Endothelial cell of umbilical vein (primary cell): Measurements from ENCODE around the gene RSPH10B. TPM values are rescaled to one million over a fixed set of nuclear protein-coding genes. Genes with fewer than 3 reads are reported as not detected.
A peak's percentile ranks its signal among the peaks of the same experiment; 100 is the strongest.
"Not testable (repeated sequence)": the region's sequence is repeated elsewhere in the genome, so short reads cannot be mapped to it uniquely, and the experiment has no call there.

Experiments
- BruUV-seq: library from RNA; stranded (reverse); fragments of 400-500 nt; replicated peaks from 2 replicates; lab custom pipeline; 2021; lab: Mats Ljungman, UMichigan
- CTCF ChIA-PET: fragments of 300-600, 350-600 bp; sonication (Branson Sonifier 250); formaldehyde crosslinking; loops from one replicate; lab custom pipeline; 2021; ENCODE audit warnings: antibody characterized with exemption, inconsistent platforms; lab: Charles Lee
- POLR2A ChIA-PET: fragments of 300-600, 350-600 bp; sonication (Branson Sonifier 250); formaldehyde crosslinking; loops from one replicate; lab custom pipeline; 2021; ENCODE audit warnings: antibody characterized with exemption, inconsistent platforms; lab: Charles Lee
- DNase-seq: peaks from one replicate; pipeline ENCODE4 v3.0.0-alpha.2; 2011; ENCODE audit warnings: low read depth, low spot score
- FAIRE-seq: peaks from 2 replicates; lab custom pipeline; 2011; peaks lifted over from hg19 to GRCh38; lab: Jason Lieb, UNC
- H2AFZ ChIP-seq: 2 replicates; pipeline ENCODE4 v1.6.0; 2012; ENCODE audit warnings: low read depth, low read length, control low read depth, inconsistent platforms
- H3K27ac ChIP-seq: 2 replicates; pipeline ENCODE4 v1.5.1; 2011; ENCODE audit warnings: low read depth, mild to moderate bottlenecking, control low read depth, low read length, moderate library complexity; ENCODE audit not compliant: insufficient read depth
- H3K27me3 ChIP-seq, 2 experiments: 2 replicates each; pipeline versions ENCODE4 v1.6.0 to v1.6.1; 2011; ENCODE audit warnings: low read length in 2 of 2, mixed read lengths in 1 of 2; ENCODE audit not compliant: control insufficient read depth in 2 of 2, insufficient read depth in 2 of 2
- H3K36me3 ChIP-seq, 2 experiments: 2 replicates in 1 of 2; 3 replicates in 1 of 2; pipeline ENCODE4 v1.5.1; 2011; ENCODE audit warnings: low read length in 2 of 2, mild to moderate bottlenecking in 1 of 2, moderate library complexity in 1 of 2; ENCODE audit not compliant: control insufficient read depth in 2 of 2, insufficient read depth in 2 of 2; ENCODE audit errors: extremely low read depth in 1 of 2
- H3K4me1 ChIP-seq: 3 replicates; pipeline ENCODE4 v1.5.1; 2011; ENCODE audit warnings: mild to moderate bottlenecking, low read length; ENCODE audit not compliant: control insufficient read depth, insufficient read depth; ENCODE audit errors: extremely low read depth
- H3K4me2 ChIP-seq: 2 replicates; pipeline ENCODE4 v1.6.1; 2011; ENCODE audit warnings: low read length, control low read depth, mixed read lengths; ENCODE audit not compliant: insufficient read depth
- H3K4me3 ChIP-seq, 3 experiments: fragments of 200-600 bp in 1 of 3; sonication (generic), shearing (Covaris generic) in 1 of 3; replicated peaks in 1 of 3; 2 replicates each; pipeline ENCODE4 v1.5.1; 2011 to 2016; ENCODE audit warnings: control low read depth in 3 of 3, low read length in 3 of 3, mild to moderate bottlenecking in 2 of 3, inconsistent platforms in 1 of 3, low read depth in 1 of 3, moderate library complexity in 1 of 3; ENCODE audit not compliant: insufficient read depth in 1 of 3
- H3K79me2 ChIP-seq: 2 replicates; pipeline ENCODE4 v1.6.0; 2012; ENCODE audit warnings: low read length, inconsistent platforms; ENCODE audit not compliant: control insufficient read depth, insufficient read depth
- H3K9ac ChIP-seq: replicated peaks from 2 replicates; pipeline ENCODE3; 2011; ENCODE audit warnings: low read length, control low read depth; ENCODE audit not compliant: insufficient read depth; ENCODE audit errors: extremely low read depth
- H3K9me1 ChIP-seq: replicated peaks from 3 replicates; pipeline ENCODE4 v1.6.0; 2011; ENCODE audit warnings: mild to moderate bottlenecking, low read length; ENCODE audit not compliant: control insufficient read depth, insufficient read depth; ENCODE audit errors: extremely low read depth
- H3K9me3 ChIP-seq: replicated peaks from 2 replicates; pipeline ENCODE4 v1.5.1; 2012; ENCODE audit warnings: low read length, inconsistent platforms; ENCODE audit not compliant: control insufficient read depth, insufficient read depth
- H4K20me1 ChIP-seq: replicated peaks from 2 replicates; pipeline ENCODE3; 2011; ENCODE audit warnings: mild to moderate bottlenecking, low read length; ENCODE audit not compliant: control insufficient read depth, insufficient read depth; ENCODE audit errors: extremely low read depth
- dilution Hi-C: fragments of 300-500 bp; cut with MboI; formaldehyde crosslinking; loops from one replicate; pipeline ENCODE4 v1.15.0; 2019; ENCODE audit warnings: low sequenced_read_pairs; ENCODE audit not compliant: extremely low pct_ligation_motif_present
- intact Hi-C: fragments of 100-400 bp; cut with micrococcal nuclease; formaldehyde crosslinking; loops from one replicate; pipeline ENCODE4 v1.10.0; 2022
- polyA plus RNA-seq, 4 experiments: library from polyadenylated mRNA; depleted of rRNA in 3 of 4; stranded (reverse) in 3 of 4; unstranded in 1 of 4; fragments of >200 nt; gene quantifications; 2 replicates each; pipeline versions ENCODE4 v1.2.1 to v1.2.3, GENCODE V29; 2011 to 2012; ENCODE audit warnings: missing spikeins in 1 of 4
- small RNA-seq: library from RNA; depleted of rRNA; stranded (forward); fragments of <200 nt; gene quantifications from one replicate; pipeline ENCODE3, GENCODE V24; 2012; ENCODE audit warnings: low replicate concordance, low read depth; ENCODE audit not compliant: insufficient read depth, insufficient read length
- total RNA-seq: library from RNA; stranded (reverse); gene quantifications from 2 replicates; pipeline ENCODE4 v1.2.3, GENCODE V29; 2021

The RSPH10B gene
- total and polyA plus RNA-seq, 2 donors (not counting 3 experiments of a cell fraction or from before 2014, with no cell fraction given): 0.15 to 0.29 TPM

- POLR2A ChIA-PET, dilution Hi-C loops, H4K20me1 ChIP-seq, H3K79me2 ChIP-seq, H3K4me1 ChIP-seq, H3K36me3 ChIP-seq, DNase-seq, intact Hi-C loops, H3K27me3 ChIP-seq, CTCF ChIA-PET, H3K4me3 ChIP-seq, H3K9me1 ChIP-seq, H2AFZ ChIP-seq, BruUV-seq, H3K4me2 ChIP-seq, FAIRE-seq, H3K9me3 ChIP-seq, H3K27ac ChIP-seq, H3K9ac ChIP-seq: not testable (repeated sequence)
Observed at GRCh38 chr7:5884431-5884830, 86.1 kb downstream of the RSPH10B start.

DNA sequence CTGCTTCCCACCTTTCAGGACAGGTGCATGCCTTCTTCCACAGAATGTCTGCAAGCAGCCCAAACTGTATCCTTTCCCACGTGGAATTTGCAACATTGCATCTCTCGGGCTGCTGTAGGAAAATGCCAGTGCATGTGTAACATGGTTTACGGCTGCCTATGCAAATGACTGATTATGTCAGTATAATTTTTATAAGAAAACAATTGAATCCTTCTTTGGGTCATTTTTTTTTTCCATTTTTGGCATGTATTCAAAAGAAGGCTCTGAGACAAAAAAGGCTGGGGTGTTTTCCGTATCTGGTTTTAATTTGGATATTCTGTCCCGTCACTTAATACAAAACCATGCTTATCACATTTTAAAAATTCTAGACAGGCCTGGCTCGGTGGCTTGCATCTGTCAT, 90.4 kb downstream of the RSPH10B start:
- FAIRE-seq, H3K4me1 ChIP-seq, POLR2A ChIA-PET, DNase-seq, H3K27ac ChIP-seq, H2AFZ ChIP-seq, H3K4me3 ChIP-seq, intact Hi-C loops, H3K9ac ChIP-seq, H3K36me3 ChIP-seq, H3K79me2 ChIP-seq, H3K9me3 ChIP-seq, H3K9me1 ChIP-seq, H3K27me3 ChIP-seq, BruUV-seq, CTCF ChIA-PET, H4K20me1 ChIP-seq, dilution Hi-C loops, H3K4me2 ChIP-seq: not testable (repeated sequence)

DNA sequence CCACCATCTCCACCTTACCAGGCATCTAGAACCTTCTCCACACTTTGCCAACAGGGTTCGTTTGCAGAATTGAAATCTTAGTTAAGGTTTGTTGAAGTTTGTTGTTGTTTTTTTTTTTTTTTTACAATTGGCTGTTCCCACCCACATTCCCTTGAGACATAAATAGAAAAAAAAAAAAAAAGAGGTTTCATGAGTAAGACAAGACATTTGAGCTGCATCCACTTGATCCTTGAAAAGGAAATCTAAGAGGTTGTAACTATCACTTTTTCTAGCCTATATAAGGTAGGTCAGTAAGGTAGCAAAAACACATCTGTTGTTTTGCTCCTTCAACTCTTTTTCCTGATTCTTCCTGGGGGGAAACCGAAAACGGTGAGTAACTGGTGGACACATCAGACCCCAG, 90.9 kb downstream of the RSPH10B start:
- H3K4me1 ChIP-seq, dilution Hi-C loops, H3K79me2 ChIP-seq, H3K27me3 ChIP-seq, H3K4me3 ChIP-seq, H3K36me3 ChIP-seq, intact Hi-C loops, H3K4me2 ChIP-seq, H3K9ac ChIP-seq, BruUV-seq, H3K9me1 ChIP-seq, CTCF ChIA-PET, H3K9me3 ChIP-seq, H3K27ac ChIP-seq, H4K20me1 ChIP-seq, DNase-seq, POLR2A ChIA-PET, H2AFZ ChIP-seq, FAIRE-seq: not testable (repeated sequence)

Small RNA genes lying within 50 kb of the gene (small RNA-seq; reads per million reads assigned to genes)
- not detected for gene RF00019
- gene SNORA80D: 3.9 reads per million, percentile 28 among the genes with 10 or more reads in this experiment

Other genes starting within 250 kb of the RSPH10B start
- gene RNF216, start 189.0 kb downstream of the RSPH10B start, total RNA-seq: 33.2 and 37.1 TPM in 2 replicates
- gene RNF216, start 189.0 kb downstream of the RSPH10B start, polyA plus RNA-seq: 16.4 TPM in 2 replicates
- not detected in 2 replicates for gene OCM, start 89.9 kb downstream of the RSPH10B start, total RNA-seq
- not detected in 2 replicates for gene OCM, start 89.9 kb downstream of the RSPH10B start, polyA plus RNA-seq
- 84.1 and 95.5 TPM in 2 replicates for gene CCZ1, start 72.0 kb downstream of the RSPH10B start, total RNA-seq
- 31.1 and 40.6 TPM in 2 replicates for gene CCZ1, start 72.0 kb downstream of the RSPH10B start, polyA plus RNA-seq
- gene PMS2, start 38.4 kb upstream of the RSPH10B start, total RNA-seq: 14.5 and 15.9 TPM in 2 replicates
- 3.8 and 5.2 TPM in 2 replicates for gene PMS2, start 38.4 kb upstream of the RSPH10B start, polyA plus RNA-seq
- gene AIMP2, start 38.6 kb upstream of the RSPH10B start, total RNA-seq: 44.6 and 45.6 TPM in 2 replicates
- 59.4 and 67.7 TPM in 2 replicates for gene AIMP2, start 38.6 kb upstream of the RSPH10B start, polyA plus RNA-seq
- gene ANKRD61, start 60.7 kb upstream of the RSPH10B start, total RNA-seq: 0.35 and 0.53 TPM in 2 replicates
- gene ANKRD61, start 60.7 kb upstream of the RSPH10B start, polyA plus RNA-seq: 0.18 and 0.32 TPM in 2 replicates
- 97.8 and 105 TPM in 2 replicates for gene EIF2AK1, start 88.5 kb upstream of the RSPH10B start, total RNA-seq
- gene EIF2AK1, start 88.5 kb upstream of the RSPH10B start, polyA plus RNA-seq: 35.6 and 58.1 TPM in 2 replicates
- 12.5 and 12.7 TPM in 2 replicates for gene USP42, start 134.3 kb upstream of the RSPH10B start, total RNA-seq
- 4.2 TPM in 2 replicates for gene USP42, start 134.3 kb upstream of the RSPH10B start, polyA plus RNA-seq